ENCODE data around the gene POU6F1.

The POU6F1 gene

DNA sequence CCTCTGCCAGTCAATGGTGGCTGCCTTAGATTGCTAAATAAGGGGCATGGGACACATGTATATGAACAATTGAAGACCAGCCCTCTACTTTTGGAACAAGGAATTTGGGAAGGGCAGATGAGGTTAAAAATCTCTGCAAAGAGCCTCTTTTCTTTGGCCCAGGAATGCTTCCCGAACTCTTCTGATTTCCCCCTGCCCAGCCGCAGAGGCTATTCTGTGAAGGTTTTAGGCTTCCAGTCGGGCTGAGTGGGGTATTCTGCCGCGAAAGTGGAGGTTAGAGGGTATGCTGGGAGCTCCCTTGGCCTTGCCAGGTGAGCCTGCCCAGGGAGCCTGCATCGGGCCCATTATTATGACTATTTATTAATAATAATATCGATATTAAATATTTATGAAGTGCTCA is 1.2 kb downstream of the POU6F1 start:
- Histone ChIP-seq H3K4me3 (ENCODE audit: low read depth, low read length, poor library complexity, severe bottlenecking) (peak overlapping the region; percentile 78), H3K4me1 (ENCODE audit: insufficient read depth, low read length, severe bottlenecking) (peaks cover 10% of the 10 kb centered on the region), H4K20me1 (ENCODE audit: insufficient read depth, low read length) (no peaks in the 10 kb centered on the region), H3K27ac (ENCODE audit: low read depth, low read length, poor library complexity, severe bottlenecking) (no peak overlapping the region), H3K36me3 (ENCODE audit: insufficient read depth, low read length) (no peaks in the 10 kb centered on the region; the same call in 1 of the 2 replicates), H3K79me2 (ENCODE audit: insufficient read depth, low read length) (no peaks in the 10 kb centered on the region), H3K9me2 (ENCODE audit: low read depth, low read length) (no peaks in the 10 kb centered on the region), H3K4me2 (ENCODE audit: low read length) (no peak overlapping the region), H3K9me3 (ENCODE audit: low read length) (no peaks in the 10 kb centered on the region), H3F3A (ENCODE audit: insufficient read depth, low read length) (peaks cover 13% of the 10 kb centered on the region; the same call in 1 of the 2 replicates), H2AFZ (ENCODE audit: low read length) (no peak overlapping the region), H3K9ac (ENCODE audit: low read length) (no peak overlapping the region), H3K27me3 (ENCODE audit: insufficient read depth, low read length) (no peaks in the 10 kb centered on the region)
- TF ChIP-seq, protein P1, sequence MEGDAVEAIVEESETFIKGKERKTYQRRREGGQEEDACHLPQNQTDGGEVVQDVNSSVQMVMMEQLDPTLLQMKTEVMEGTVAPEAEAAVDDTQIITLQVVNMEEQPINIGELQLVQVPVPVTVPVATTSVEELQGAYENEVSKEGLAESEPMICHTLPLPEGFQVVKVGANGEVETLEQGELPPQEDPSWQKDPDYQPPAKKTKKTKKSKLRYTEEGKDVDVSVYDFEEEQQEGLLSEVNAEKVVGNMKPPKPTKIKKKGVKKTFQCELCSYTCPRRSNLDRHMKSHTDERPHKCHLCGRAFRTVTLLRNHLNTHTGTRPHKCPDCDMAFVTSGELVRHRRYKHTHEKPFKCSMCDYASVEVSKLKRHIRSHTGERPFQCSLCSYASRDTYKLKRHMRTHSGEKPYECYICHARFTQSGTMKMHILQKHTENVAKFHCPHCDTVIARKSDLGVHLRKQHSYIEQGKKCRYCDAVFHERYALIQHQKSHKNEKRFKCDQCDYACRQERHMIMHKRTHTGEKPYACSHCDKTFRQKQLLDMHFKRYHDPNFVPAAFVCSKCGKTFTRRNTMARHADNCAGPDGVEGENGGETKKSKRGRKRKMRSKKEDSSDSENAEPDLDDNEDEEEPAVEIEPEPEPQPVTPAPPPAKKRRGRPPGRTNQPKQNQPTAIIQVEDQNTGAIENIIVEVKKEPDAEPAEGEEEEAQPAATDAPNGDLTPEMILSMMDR (IDR thresholded peaks at IDR 0.05; ENCODE audit: low read length) = no peak
- TF ChIP-seq EZH2 (IDR thresholded peaks at IDR 0.05; ENCODE audit: borderline replicate concordance, low read length) = no peak

DNA sequence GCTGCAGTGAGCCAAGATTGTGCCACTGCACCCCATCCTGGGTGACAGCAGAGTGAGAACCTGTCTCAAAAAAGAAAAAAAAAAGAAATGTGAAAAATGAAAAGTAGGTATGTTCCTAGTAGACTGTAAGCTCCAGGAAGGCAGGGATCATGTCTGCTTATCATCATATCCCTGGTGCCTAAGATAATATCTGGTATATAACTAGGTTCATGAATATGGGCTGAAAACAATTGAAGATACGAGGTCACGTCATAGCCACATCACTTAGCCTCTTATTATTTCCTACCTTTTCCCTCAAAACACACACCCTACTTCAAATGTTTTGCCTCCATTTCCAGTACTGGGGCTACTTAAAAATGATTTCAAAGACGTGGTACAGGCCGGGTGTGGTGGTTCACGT is 3.0 kb downstream of the POU6F1 start:
- H3K9ac ChIP-seq (ENCODE audit: low read length) = no peak overlapping the region
- H3K4me2 ChIP-seq (ENCODE audit: low read length) = no peak overlapping the region
- H2AFZ ChIP-seq (ENCODE audit: low read length) = no peak overlapping the region
- H3K27ac ChIP-seq (ENCODE audit: low read depth, low read length, poor library complexity, severe bottlenecking) = no peak overlapping the region
- TF ChIP-seq, protein P1 (IDR thresholded peaks at IDR 0.05; ENCODE audit: low read length) = no peak
- H3K4me3 ChIP-seq (ENCODE audit: low read depth, low read length, poor library complexity, severe bottlenecking) = no peak overlapping the region
- peaks cover 10% of the 10 kb centered on the region for H3K4me1 ChIP-seq (ENCODE audit: insufficient read depth, low read length, severe bottlenecking)
- H3F3A ChIP-seq (ENCODE audit: insufficient read depth, low read length) = peaks cover 13% of the 10 kb centered on the region; the same call in 1 of the 2 replicates
- no peaks in the 10 kb centered on the region for H3K27me3 ChIP-seq (ENCODE audit: insufficient read depth, low read length)
- H3K79me2 ChIP-seq (ENCODE audit: insufficient read depth, low read length) = no peaks in the 10 kb centered on the region
- no peaks in the 10 kb centered on the region for H3K9me3 ChIP-seq (ENCODE audit: low read length)
- no peaks in the 10 kb centered on the region for H3K9me2 ChIP-seq (ENCODE audit: low read depth, low read length)
- H3K36me3 ChIP-seq (ENCODE audit: insufficient read depth, low read length) = no peaks in the 10 kb centered on the region; the same call in 1 of the 2 replicates
- H4K20me1 ChIP-seq (ENCODE audit: insufficient read depth, low read length) = no peaks in the 10 kb centered on the region

DNA sequence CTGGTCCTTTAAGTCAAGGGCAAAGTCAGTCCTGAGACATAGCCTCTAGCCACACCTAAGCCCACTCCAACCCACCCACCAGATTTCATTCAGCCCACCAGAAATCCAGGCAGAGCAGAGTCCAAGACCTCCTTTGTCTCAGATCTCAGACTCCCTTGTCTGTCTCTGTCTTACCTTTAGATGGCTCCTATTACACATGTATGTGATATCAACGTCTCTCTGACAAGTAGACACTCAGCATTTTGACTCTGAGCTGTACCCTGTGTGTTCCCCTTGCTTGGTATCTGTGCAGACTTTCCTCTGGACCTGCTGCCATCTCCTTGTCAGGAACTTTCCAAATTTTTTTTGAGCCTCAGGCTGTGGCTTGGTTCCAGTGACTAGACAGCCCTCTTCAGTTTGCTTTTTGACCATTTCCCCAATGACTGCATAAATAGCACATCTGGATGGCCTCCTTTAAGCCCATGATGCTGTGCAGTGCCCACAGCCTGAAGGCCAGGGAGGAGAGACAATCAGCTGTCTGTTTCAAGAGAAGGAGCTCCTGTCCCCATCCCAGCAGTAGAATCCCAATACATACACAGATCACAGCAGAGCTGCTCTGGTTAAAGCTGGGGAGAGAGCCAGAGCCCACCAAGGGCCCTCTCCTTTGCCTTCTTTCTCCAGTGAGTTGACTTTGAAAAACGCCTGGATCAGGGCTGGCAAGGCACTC is 7.0 kb downstream of the POU6F1 start:
- H3K4me2 ChIP-seq (ENCODE audit: low read length) = no peak overlapping the region
- no peaks in the 10 kb centered on the region for H4K20me1 ChIP-seq (ENCODE audit: insufficient read depth, low read length)
- H3K9ac ChIP-seq (ENCODE audit: low read length) = no peak overlapping the region
- H3K36me3 ChIP-seq (ENCODE audit: insufficient read depth, low read length) = no peaks in the 10 kb centered on the region; the same call in 1 of the 2 replicates
- no peak overlapping the region for H3K27ac ChIP-seq (ENCODE audit: low read depth, low read length, poor library complexity, severe bottlenecking)
- H3K9me3 ChIP-seq (ENCODE audit: low read length) = no peaks in the 10 kb centered on the region
- no peaks in the 10 kb centered on the region for H3K79me2 ChIP-seq (ENCODE audit: insufficient read depth, low read length)
- no peaks in the 10 kb centered on the region for H3K27me3 ChIP-seq (ENCODE audit: insufficient read depth, low read length)
- no peak overlapping the region for H2AFZ ChIP-seq (ENCODE audit: low read length)
- H3K4me3 ChIP-seq (ENCODE audit: low read depth, low read length, poor library complexity, severe bottlenecking) = no peak overlapping the region
- no peaks in the 10 kb centered on the region for H3F3A ChIP-seq (ENCODE audit: insufficient read depth, low read length)
- H3K4me1 ChIP-seq (ENCODE audit: insufficient read depth, low read length, severe bottlenecking) = no peaks in the 10 kb centered on the region
- TF ChIP-seq EZH2 (IDR thresholded peaks at IDR 0.05; ENCODE audit: borderline replicate concordance, low read length) = no peak
- TF ChIP-seq, protein P1 (IDR thresholded peaks at IDR 0.05; ENCODE audit: low read length) = no peak
- H3K9me2 ChIP-seq (ENCODE audit: low read depth, low read length) = no peaks in the 10 kb centered on the region
